CD8-positive, alpha-beta memory T cell (primary cell): Measurements from ENCODE around the gene STXBP6. TPM values are rescaled to one million over a fixed set of nuclear protein-coding genes. Genes with fewer than 3 reads are reported as not detected.

Experiments
- CTCF ChIA-PET: fragments of 350-600 bp; sonication (Branson Sonifier 250); formaldehyde crosslinking; loops from one replicate; lab custom pipeline; 2021; ENCODE audit warnings: antibody characterized with exemption; lab: Charles Lee
- POLR2A ChIA-PET: fragments of 350-600 bp; sonication (Branson Sonifier 250); formaldehyde crosslinking; loops from one replicate; lab custom pipeline; 2021; ENCODE audit warnings: antibody characterized with exemption; lab: Charles Lee
- DNase-seq, 5 donors: peaks; one replicate each; pipeline versions ENCODE4 v3.0.0 to v3.0.0-alpha.2; 2020 to 2022; ENCODE audit warnings: mixed read lengths in 1 of 5
- H3K27ac ChIP-seq: one replicate; pipeline ENCODE4 v1.7.0; 2013; ENCODE audit warnings: low read depth, mild to moderate bottlenecking, low read length, moderate library complexity
- H3K27me3 ChIP-seq: 2 replicates; pipeline ENCODE4 v1.7.0; 2013; ENCODE audit warnings: low read length, mild to moderate bottlenecking; ENCODE audit not compliant: insufficient read depth, poor library complexity, severe bottlenecking
- H3K36me3 ChIP-seq: 2 replicates; pipeline ENCODE4 v1.7.0; 2013; ENCODE audit warnings: mild to moderate bottlenecking, low read length, moderate library complexity; ENCODE audit not compliant: insufficient read depth
- H3K4me1 ChIP-seq: 2 replicates; pipeline ENCODE4 v1.7.0; 2013; ENCODE audit warnings: mild to moderate bottlenecking, low read length, moderate library complexity; ENCODE audit not compliant: insufficient read depth
- H3K4me3 ChIP-seq: 2 replicates; pipeline ENCODE4 v1.7.0; 2013; ENCODE audit warnings: mild to moderate bottlenecking, low read length
- H3K9me3 ChIP-seq: 2 replicates; pipeline ENCODE4 v1.7.0; 2013; ENCODE audit warnings: mild to moderate bottlenecking, low read length
- H3K27ac Mint-ChIP-seq, 8 donors: one replicate each; pipeline ENCODE4 v1.8.0; 2020 to 2021; ENCODE audit warnings: mixed read lengths in 8 of 8, mild to moderate bottlenecking in 6 of 8, inconsistent platforms in 3 of 8, moderate library complexity in 3 of 8
- H3K27me3 Mint-ChIP-seq, 2 donors: one replicate each; pipeline ENCODE4 v1.8.0; 2020 to 2021; ENCODE audit warnings: mixed read lengths in 2 of 2, mild to moderate bottlenecking in 1 of 2, moderate library complexity in 1 of 2
- H3K36me3 Mint-ChIP-seq, 3 donors: one replicate each; pipeline ENCODE4 v1.8.0; 2020 to 2021; ENCODE audit warnings: mixed read lengths in 3 of 3, inconsistent platforms in 1 of 3, mild to moderate bottlenecking in 1 of 3
- H3K4me1 Mint-ChIP-seq, 3 donors: one replicate each; pipeline ENCODE4 v1.8.0; 2020 to 2021; ENCODE audit warnings: mixed read lengths in 3 of 3, inconsistent platforms in 1 of 3, mild to moderate bottlenecking in 1 of 3
- H3K4me3 Mint-ChIP-seq, 7 donors: one replicate each; pipeline ENCODE4 v1.8.0; 2020 to 2021; ENCODE audit warnings: mixed read lengths in 7 of 7, mild to moderate bottlenecking in 6 of 7, moderate library complexity in 4 of 7, inconsistent platforms in 2 of 7
- H3K9me3 Mint-ChIP-seq, 5 donors: one replicate each; pipeline ENCODE4 v1.8.0; 2020 to 2022; ENCODE audit warnings: mixed read lengths in 5 of 5, mild to moderate bottlenecking in 3 of 5, moderate library complexity in 2 of 5, inconsistent platforms in 1 of 5
- polyA plus RNA-seq: library from polyadenylated mRNA; unstranded; fragments of 300-500 nt; fragmentation: Illumina TruSeq; gene quantifications from one replicate; pipeline ENCODE4 v1.2.3, GENCODE V29; 2021
- total RNA-seq, 2 experiments: library from RNA; stranded (reverse); gene quantifications; one replicate each; pipeline ENCODE4 v1.2.3, GENCODE V29; 2021

Gene STXBP6
- total and polyA plus RNA-seq, 3 experiments from 2014 or later = 0.28 to 0.38 TPM; not detected in 1

GRCh38 chr14:25019892-25020291 is 30.1 kb downstream of the STXBP6 start:
- Histone ChIP-seq H3K36me3 (no peaks in the 10 kb centered on the region), H3K27me3 (no peaks in the 10 kb centered on the region), H3K4me3 (no peak overlapping the region), H3K27ac (no peak overlapping the region), H3K9me3 (no peaks in the 10 kb centered on the region), H3K4me1 (no peaks in the 10 kb centered on the region)
- Mint-ChIP-seq H3K27ac (no peak overlapping the region), H3K4me1 (no peaks in the 10 kb centered on the region), H3K9me3 (no peaks in the 10 kb centered on the region), H3K27me3 (peaks cover 2 to 4% of the 10 kb centered on the region in 2 donors), H3K36me3 (no peaks in the 10 kb centered on the region), H3K4me3 (no peak overlapping the region)
- CTCF ChIA-PET = interaction anchor here (0.7 kb wide), 1 partner anchor 36 kb away, joined by 3 read pairs; no protein-coding TSS in a partner anchor
- no peak for DNase-seq
- POLR2A ChIA-PET = no interaction called here

- CTCF ChIA-PET = no interaction called here
Measured at GRCh38 chr14:25017562-25017961, 32.4 kb downstream of the STXBP6 start.

GRCh38 chr14:25015761-25016160 is 34.2 kb downstream of the STXBP6 start:
- Histone ChIP-seq H3K4me3 (no peak overlapping the region), H3K27ac (no peak overlapping the region), H3K9me3 (no peaks in the 10 kb centered on the region), H3K36me3 (no peaks in the 10 kb centered on the region), H3K27me3 (no peaks in the 10 kb centered on the region), H3K4me1 (no peaks in the 10 kb centered on the region)
- POLR2A ChIA-PET = no interaction called here
- no peak for DNase-seq
- H3K36me3 Mint-ChIP-seq = no peaks in the 10 kb centered on the region
- H3K4me1 Mint-ChIP-seq = no peaks in the 10 kb centered on the region
- CTCF ChIA-PET = no interaction called here
- H3K4me3 Mint-ChIP-seq = no peak overlapping the region
- no peak overlapping the region for H3K27ac Mint-ChIP-seq
- H3K9me3 Mint-ChIP-seq = no peaks in the 10 kb centered on the region
- H3K27me3 Mint-ChIP-seq = peaks cover 2 to 19% of the 10 kb centered on the region in 2 donors

More at GRCh38 chr14:25017562-25017961, 32.4 kb downstream of the STXBP6 start:
- Histone ChIP-seq H3K4me3 (no peak overlapping the region), H3K4me1 (no peaks in the 10 kb centered on the region), H3K27ac (no peak overlapping the region), H3K27me3 (no peaks in the 10 kb centered on the region), H3K36me3 (no peaks in the 10 kb centered on the region), H3K9me3 (no peaks in the 10 kb centered on the region)
- POLR2A ChIA-PET = no interaction called here
- H3K27ac Mint-ChIP-seq = no peak overlapping the region
- no peaks in the 10 kb centered on the region for H3K4me1 Mint-ChIP-seq
- H3K9me3 Mint-ChIP-seq = no peaks in the 10 kb centered on the region
- peaks cover 2 to 7% of the 10 kb centered on the region in 2 donors for H3K27me3 Mint-ChIP-seq
- no peak for DNase-seq
- H3K36me3 Mint-ChIP-seq = no peaks in the 10 kb centered on the region
- H3K4me3 Mint-ChIP-seq = no peak overlapping the region

- no peaks in the 10 kb centered on the region for H3K9me3 Mint-ChIP-seq
- no peaks in the 10 kb centered on the region for H3K4me1 Mint-ChIP-seq
- no peak for DNase-seq
- no peak overlapping the region for H3K4me3 ChIP-seq
- no peak overlapping the region for H3K27ac Mint-ChIP-seq
- ChIA-PET POLR2A (no interaction called here), CTCF (no interaction called here)
- no peak overlapping the region for H3K4me3 Mint-ChIP-seq
- no peaks in the 10 kb centered on the region for H3K36me3 ChIP-seq
- H3K36me3 Mint-ChIP-seq = no peaks in the 10 kb centered on the region
- H3K27me3 Mint-ChIP-seq = peaks cover 5 to 31% of the 10 kb centered on the region in 2 donors
- no peaks in the 10 kb centered on the region for H3K4me1 ChIP-seq
- no peaks in the 10 kb centered on the region for H3K27me3 ChIP-seq
- H3K27ac ChIP-seq = no peak overlapping the region
- H3K9me3 ChIP-seq = no peaks in the 10 kb centered on the region
Measured at GRCh38 chr14:25014440-25014839, 35.5 kb downstream of the STXBP6 start.

GRCh38 chr14:25011095-25011494 is 38.9 kb downstream of the STXBP6 start:
- Histone ChIP-seq H3K9me3 (no peaks in the 10 kb centered on the region), H3K27ac (no peak overlapping the region), H3K27me3 (no peaks in the 10 kb centered on the region), H3K4me3 (no peak overlapping the region), H3K36me3 (no peaks in the 10 kb centered on the region), H3K4me1 (no peaks in the 10 kb centered on the region)
- POLR2A ChIA-PET = no interaction called here
- CTCF ChIA-PET = no interaction called here
- H3K27me3 Mint-ChIP-seq = peaks cover 5 to 34% of the 10 kb centered on the region in 2 donors
- H3K4me1 Mint-ChIP-seq = no peaks in the 10 kb centered on the region
- no peaks in the 10 kb centered on the region for H3K36me3 Mint-ChIP-seq
- H3K4me3 Mint-ChIP-seq = no peak overlapping the region
- no peaks in the 10 kb centered on the region for H3K9me3 Mint-ChIP-seq
- no peak for DNase-seq
- H3K27ac Mint-ChIP-seq = no peak overlapping the region

- no peaks in the 10 kb centered on the region for H3K9me3 Mint-ChIP-seq
- ChIA-PET POLR2A (no interaction called here), CTCF (no interaction called here)
- Histone ChIP-seq H3K27me3 (no peaks in the 10 kb centered on the region), H3K4me3 (no peak overlapping the region), H3K36me3 (no peaks in the 10 kb centered on the region), H3K27ac (no peak overlapping the region), H3K9me3 (no peaks in the 10 kb centered on the region), H3K4me1 (no peaks in the 10 kb centered on the region)
- DNase-seq = no peak
- no peak overlapping the region for H3K27ac Mint-ChIP-seq
- H3K4me1 Mint-ChIP-seq = no peaks in the 10 kb centered on the region
- H3K4me3 Mint-ChIP-seq = no peak overlapping the region
- H3K36me3 Mint-ChIP-seq = no peaks in the 10 kb centered on the region
- peaks cover 5 to 37% of the 10 kb centered on the region in 2 donors for H3K27me3 Mint-ChIP-seq
Measured at GRCh38 chr14:25010471-25010870, 39.5 kb downstream of the STXBP6 start.

- no peaks in the 10 kb centered on the region for H3K4me1 ChIP-seq
- no peaks in the 10 kb centered on the region for H3K36me3 ChIP-seq
- Mint-ChIP-seq H3K27ac (no peak overlapping the region), H3K36me3 (no peaks in the 10 kb centered on the region), H3K27me3 (peaks cover 5 to 37% of the 10 kb centered on the region in 2 donors), H3K4me1 (no peaks in the 10 kb centered on the region), H3K4me3 (no peak overlapping the region), H3K9me3 (no peaks in the 10 kb centered on the region)
- H3K27me3 ChIP-seq = no peaks in the 10 kb centered on the region
- POLR2A ChIA-PET = no interaction called here
- CTCF ChIA-PET = no interaction called here
- H3K27ac ChIP-seq = no peak overlapping the region
- no peak for DNase-seq
- no peak overlapping the region for H3K4me3 ChIP-seq
- H3K9me3 ChIP-seq = no peaks in the 10 kb centered on the region
Measured at GRCh38 chr14:25009891-25010290, 40.1 kb downstream of the STXBP6 start.

- Histone ChIP-seq H3K9me3 (no peaks in the 10 kb centered on the region), H3K36me3 (no peaks in the 10 kb centered on the region), H3K27me3 (no peaks in the 10 kb centered on the region), H3K27ac (no peak overlapping the region), H3K4me1 (no peaks in the 10 kb centered on the region), H3K4me3 (no peak overlapping the region)
- ChIA-PET POLR2A (no interaction called here), CTCF (no interaction called here)
- DNase-seq = no peak
- Mint-ChIP-seq H3K9me3 (no peaks in the 10 kb centered on the region), H3K4me3 (no peak overlapping the region), H3K4me1 (no peaks in the 10 kb centered on the region), H3K36me3 (peaks cover 0 to 1% (median 0%) of the 10 kb centered on the region in 3 donors), H3K27me3 (peaks cover 5 to 34% of the 10 kb centered on the region in 2 donors), H3K27ac (no peak overlapping the region)
Measured at GRCh38 chr14:25007832-25008231, 42.1 kb downstream of the STXBP6 start.
